H1 (cell line): Measurements from ENCODE around the gene MMP13. TPM values are rescaled to one million over a fixed set of nuclear protein-coding genes. Genes with fewer than 3 reads are reported as not detected.
A peak's percentile ranks its signal among the peaks of the same experiment; 100 is the strongest.

Source experiments
- CTCF ChIA-PET: fragments of 300-600 bp; sonication (Branson Sonifier 250); formaldehyde crosslinking; loops from one replicate; lab custom pipeline; 2021; ENCODE audit not compliant: partially characterized antibody; lab: Charles Lee
- POLR2A ChIA-PET: fragments of 300-600 bp; sonication (Branson Sonifier 250); formaldehyde crosslinking; loops from one replicate; lab custom pipeline; 2021; ENCODE audit warnings: inconsistent platforms; ENCODE audit not compliant: partially characterized antibody; lab: Charles Lee
- DNase-seq, 2 experiments: peaks; one replicate each; pipeline versions ENCODE4 v3.0.0 to v3.0.0-alpha.2; 2010 to 2022; ENCODE audit warnings: low spot score in 2 of 2, low read depth in 1 of 2, mixed read lengths in 1 of 2
- FAIRE-seq: peaks from 2 replicates; lab custom pipeline; 2011; peaks lifted over from hg19 to GRCh38; lab: Jason Lieb, UNC
- H2AFZ ChIP-seq: 2 replicates; pipeline ENCODE4 v1.8.1; 2012; ENCODE audit warnings: low read length, inconsistent platforms
- H2AK5ac ChIP-seq: 2 replicates; pipeline ENCODE4 v1.6.1; 2013; ENCODE audit warnings: low read depth, low read length
- H2BK120ac ChIP-seq: replicated peaks from 2 replicates; pipeline ENCODE3; 2013; ENCODE audit warnings: low read depth, low read length, inconsistent platforms
- H2BK12ac ChIP-seq: 2 replicates; pipeline ENCODE4 v1.6.1; 2013; ENCODE audit warnings: low read depth, low read length
- H2BK15ac ChIP-seq: 2 replicates; pipeline ENCODE4 v1.6.1; 2013; ENCODE audit warnings: low read length
- H2BK20ac ChIP-seq: 2 replicates; pipeline ENCODE4 v1.6.1; 2013; ENCODE audit warnings: low read length
- H2BK5ac ChIP-seq: 2 replicates; pipeline ENCODE4 v1.6.1; 2013; ENCODE audit warnings: low read depth, low read length
- H3K14ac ChIP-seq: 2 replicates; pipeline ENCODE4 v1.6.1; 2013; ENCODE audit warnings: inconsistent platforms; ENCODE audit not compliant: insufficient read length
- H3K18ac ChIP-seq: 2 replicates; pipeline ENCODE4 v1.6.1; 2013; ENCODE audit warnings: low read length; ENCODE audit errors: extremely low read depth
- H3K23ac ChIP-seq: 2 replicates; pipeline ENCODE4 v1.6.1; 2013; ENCODE audit warnings: inconsistent platforms; ENCODE audit not compliant: insufficient read length
- H3K23me2 ChIP-seq: 2 replicates; pipeline ENCODE4 v1.6.1; 2013; ENCODE audit warnings: low read depth, low read length
- H3K27ac ChIP-seq: 2 replicates; pipeline ENCODE4 v1.6.1; 2011; ENCODE audit warnings: low read depth, low read length, inconsistent platforms
- H3K27me3 ChIP-seq, 4 experiments: replicated peaks in 1 of 4; 1 replicate in 1 of 4; 2 replicates in 3 of 4; pipeline versions ENCODE4 v1.6.1 to v1.8.1; 2011 to 2013; ENCODE audit warnings: low read length in 3 of 4, mild to moderate bottlenecking in 3 of 4, inconsistent platforms in 2 of 4, mixed read lengths in 2 of 4, moderate library complexity in 1 of 4; ENCODE audit not compliant: control insufficient read depth in 3 of 4, insufficient read depth in 3 of 4; ENCODE audit errors: extremely low read depth in 1 of 4
- H3K36me3 ChIP-seq, 4 experiments: 2 replicates each; pipeline versions ENCODE4 v1.6.1 to v1.8.1; 2011 to 2013; ENCODE audit warnings: mild to moderate bottlenecking in 4 of 4, low read length in 3 of 4, moderate library complexity in 2 of 4, control low read depth in 1 of 4, inconsistent platforms in 1 of 4; ENCODE audit not compliant: insufficient read depth in 4 of 4, control insufficient read depth in 2 of 4
- H3K4ac ChIP-seq: replicated peaks from 2 replicates; pipeline ENCODE3; 2013; ENCODE audit warnings: low read length, low read depth, mixed read lengths, inconsistent platforms; ENCODE audit not compliant: insufficient read length
- H3K4me1 ChIP-seq, 4 experiments: replicated peaks in 1 of 4; 1 replicate in 1 of 4; 2 replicates in 3 of 4; pipeline versions ENCODE4 v1.6.1 to v1.8.1; 2011 to 2013; ENCODE audit warnings: low read length in 3 of 4, inconsistent platforms in 2 of 4, mixed read lengths in 1 of 4; ENCODE audit not compliant: insufficient read depth in 4 of 4, control insufficient read depth in 3 of 4
- H3K4me2 ChIP-seq, 2 experiments: 2 replicates each; pipeline versions ENCODE4 v1.6.1 to v1.8.1; 2011 to 2013; ENCODE audit warnings: low read depth in 2 of 2, low read length in 2 of 2, control low read depth in 1 of 2, inconsistent platforms in 1 of 2, mild to moderate bottlenecking in 1 of 2; ENCODE audit not compliant: insufficient read depth in 1 of 2
- H3K4me3 ChIP-seq, 4 experiments: fragments of 200-600, 300-600 bp in 1 of 4; sonication (generic), shearing (Covaris generic), sonication (Bioruptor Twin) in 1 of 4; 2 replicates each; pipeline versions ENCODE4 v1.5.1 to v1.8.1; 2011 to 2016; ENCODE audit warnings: low read length in 4 of 4, low read depth in 3 of 4, control low read depth in 2 of 4, inconsistent platforms in 2 of 4, mild to moderate bottlenecking in 2 of 4, mixed read lengths in 1 of 4, moderate library complexity in 1 of 4; ENCODE audit not compliant: insufficient read depth in 2 of 4; ENCODE audit errors: extremely low read depth in 1 of 4
- H3K56ac ChIP-seq: replicated peaks from 2 replicates; pipeline ENCODE3; 2013; ENCODE audit warnings: low read depth, mild to moderate bottlenecking, mixed read lengths, low read length, inconsistent platforms; ENCODE audit not compliant: insufficient read length
- H3K79me1 ChIP-seq: 2 replicates; pipeline ENCODE4 v1.6.1; 2013; ENCODE audit warnings: low read depth, low read length, control low read depth
- H3K79me2 ChIP-seq, 2 experiments: 2 replicates each; pipeline versions ENCODE4 v1.6.1 to v1.8.1; 2012 to 2013; ENCODE audit warnings: low read length in 2 of 2, mild to moderate bottlenecking in 2 of 2, inconsistent platforms in 1 of 2; ENCODE audit not compliant: insufficient read depth in 2 of 2, control insufficient read depth in 1 of 2
- H3K9ac ChIP-seq, 4 experiments: replicated peaks in 1 of 4; 1 replicate in 1 of 4; 2 replicates in 3 of 4; pipeline versions ENCODE4 v1.6.1 to v1.8.1; 2011 to 2013; ENCODE audit warnings: low read depth in 3 of 4, low read length in 3 of 4, control low read depth in 2 of 4, mild to moderate bottlenecking in 2 of 4, moderate library complexity in 2 of 4, inconsistent platforms in 1 of 4; ENCODE audit errors: extremely low read depth in 1 of 4
- H3K9me3 ChIP-seq, 2 experiments: 2 replicates each; pipeline versions ENCODE4 v1.6.1 to v1.8.1; 2012 to 2013; ENCODE audit warnings: mild to moderate bottlenecking in 2 of 2, moderate library complexity in 2 of 2, control low read depth in 1 of 2, inconsistent platforms in 1 of 2, low read depth in 1 of 2, low read length in 1 of 2, mixed read lengths in 1 of 2; ENCODE audit not compliant: insufficient read depth in 2 of 2
- H4K20me1 ChIP-seq, 2 experiments: replicated peaks in 1 of 2; 2 replicates each; pipeline versions ENCODE3 to v1.8.1; 2011 to 2013; ENCODE audit warnings: inconsistent platforms in 2 of 2, low read length in 2 of 2, mild to moderate bottlenecking in 1 of 2; ENCODE audit not compliant: insufficient read depth in 2 of 2, control insufficient read depth in 1 of 2
- H4K5ac ChIP-seq: 2 replicates; pipeline ENCODE4 v1.6.1; 2013; ENCODE audit warnings: low read length, low read depth, mixed read lengths, inconsistent platforms; ENCODE audit not compliant: insufficient read length
- H4K8ac ChIP-seq: 2 replicates; pipeline ENCODE4 v1.8.0; 2013; ENCODE audit warnings: mild to moderate bottlenecking, moderate library complexity, low read length, inconsistent platforms; ENCODE audit not compliant: insufficient read depth; ENCODE audit errors: extremely low read depth
- H4K91ac ChIP-seq: replicated peaks from 2 replicates; pipeline ENCODE3; 2013; ENCODE audit warnings: low read length, mixed read lengths, inconsistent platforms; ENCODE audit not compliant: insufficient read length
- BACH1 ChIP-seq: IDR thresholded peaks from 2 replicates; pipeline ENCODE4 v1.6.1; 2012; ENCODE audit warnings: low read length, improper control_type of control experiment
- FOSL1 ChIP-seq: IDR thresholded peaks from 2 replicates; pipeline ENCODE4 v1.6.1; 2011; ENCODE audit warnings: mild to moderate bottlenecking, low read depth, low read length, moderate library complexity; ENCODE audit not compliant: insufficient read depth
- GABPA ChIP-seq: IDR thresholded peaks from 2 replicates; pipeline ENCODE4 v1.6.1; 2011; ENCODE audit warnings: mild to moderate bottlenecking, low read length, moderate library complexity, borderline replicate concordance; ENCODE audit not compliant: insufficient read depth
- HDAC6 ChIP-seq: IDR thresholded peaks from one replicate; pipeline ENCODE4 v1.7.1; 2012; ENCODE audit warnings: low read depth, mild to moderate bottlenecking, inconsistent platforms, low read length, moderate library complexity
- JUND ChIP-seq: IDR thresholded peaks from 2 replicates; pipeline ENCODE4 v1.6.1; 2011; ENCODE audit warnings: mild to moderate bottlenecking, improper control_type of control experiment, low read length
- KDM1A ChIP-seq: fragments of 200-600, 300-600 bp; sonication (generic); IDR thresholded peaks from 2 replicates; pipeline ENCODE4 v1.7.1; 2016; ENCODE audit warnings: mild to moderate bottlenecking, low read length, borderline replicate concordance
- POU5F1 ChIP-seq: IDR thresholded peaks from 2 replicates; pipeline ENCODE4 v1.6.1; 2011; ENCODE audit warnings: low read depth, mild to moderate bottlenecking, low read length, moderate library complexity
- RAD21 ChIP-seq, 2 experiments: IDR thresholded peaks in 1 of 2; conservative IDR thresholded peaks in 1 of 2; 2 replicates each; pipeline ENCODE4 v1.6.1; 2011; ENCODE audit warnings: low read depth in 2 of 2, low read length in 2 of 2, improper control_type of control experiment in 1 of 2, inconsistent platforms in 1 of 2, mild to moderate bottlenecking in 1 of 2, moderate library complexity in 1 of 2
- RXRA ChIP-seq: IDR thresholded peaks from 2 replicates; pipeline ENCODE4 v1.6.1; 2011; ENCODE audit warnings: low read depth, mild to moderate bottlenecking, low read length, moderate library complexity; ENCODE audit not compliant: insufficient read depth
- SIRT6 ChIP-seq: IDR thresholded peaks from one replicate; pipeline ENCODE4 v1.7.1; 2012; ENCODE audit warnings: low read length, inconsistent platforms
- SP1 ChIP-seq: IDR thresholded peaks from 2 replicates; pipeline ENCODE4 v1.6.1; 2011; ENCODE audit warnings: low read depth, low read length
- USF2 ChIP-seq: IDR thresholded peaks from 2 replicates; pipeline ENCODE4 v1.6.1; 2011; ENCODE audit warnings: low read length, improper control_type of control experiment
- YY1 ChIP-seq: IDR thresholded peaks from 2 replicates; pipeline ENCODE4 v1.6.1; 2011; ENCODE audit warnings: low read depth, mild to moderate bottlenecking, low read length
- ZNF274 ChIP-seq: IDR thresholded peaks from 2 replicates; pipeline ENCODE4 v1.7.0; 2012; ENCODE audit warnings: low read length, borderline replicate concordance; ENCODE audit errors: extremely low read depth
- polyA plus RNA-seq, 7 experiments: library from polyadenylated mRNA; depleted of rRNA in 3 of 7; stranded (reverse) in 5 of 7; unstranded in 2 of 7; fragments of >200 nt in 5 of 7; fragments of 200-250 nt in 2 of 7; gene quantifications; 1 replicate in 5 of 7; 2 replicates in 1 of 7; 4 replicates in 1 of 7; pipeline versions ENCODE4 v1.2.1 to v1.2.3, GENCODE V29; 2011 to 2013; ENCODE audit warnings: missing spikeins in 2 of 7, mixed read lengths in 2 of 7
- total RNA-seq: library from RNA; stranded (reverse); fragmentation: NEBNext Ultra II Directional; extraction: Animal tissue kit (Norgen Biotek cat#: 25700); gene quantifications from 2 replicates; pipeline ENCODE4 v1.2.1, GENCODE V29; 2021

Gene MMP13
- total and polyA plus RNA-seq, 2 of the 8 experiments (the other 6 are each of a cell fraction or from before 2014, with no cell fraction given) = not detected

GRCh38 chr11:102981324-102981910 lies 25.9 kb upstream of the MMP13 start:
- H3K27ac ChIP-seq = no peak overlapping the region
- H4K8ac ChIP-seq = no peak overlapping the region
- no peak overlapping the region for H3K14ac ChIP-seq
- no peaks in the 10 kb centered on the region for H3K4me1 ChIP-seq
- FAIRE-seq (no peak), DNase-seq (no peak)
- no peak overlapping the region for H3K56ac ChIP-seq
- peak overlapping the region; percentile 57; the same call in 1 of the 2 replicates for H2AFZ ChIP-seq
- no peak overlapping the region for H3K18ac ChIP-seq
- no peak overlapping the region for H2BK12ac ChIP-seq
- H3K79me1 ChIP-seq = no peaks in the 10 kb centered on the region
- H3K23me2 ChIP-seq = no peaks in the 10 kb centered on the region; the same call in 1 of the 2 replicates
- no peaks in the 10 kb centered on the region for H3K36me3 ChIP-seq
- H3K9ac ChIP-seq = no peak overlapping the region
- H2AK5ac ChIP-seq = no peak overlapping the region
- H4K20me1 ChIP-seq = no peaks in the 10 kb centered on the region
- no peaks in the 10 kb centered on the region for H3K79me2 ChIP-seq
- TF ChIP-seq FOSL1 (no peak), BACH1 (no peak), RXRA (no peak), KDM1A (no peak), POU5F1 (no peak), SIRT6 (no peak), HDAC6 (no peak), USF2 (no peak), JUND (no peak), RAD21 (IDR thresholded peaks at IDR 0.05 in 1 of 2, conservative IDR thresholded peaks at IDR 0.05 in 1 of 2; ENCODE audit: low read depth in 2 of 2, low read length in 2 of 2) (no peak), ZNF274 (no peak), GABPA (no peak), SP1 (no peak), YY1 (no peak)
- no peak overlapping the region for H3K4me2 ChIP-seq
- H4K5ac ChIP-seq = no peak overlapping the region
- no peak overlapping the region for H3K23ac ChIP-seq
- no peak overlapping the region for H3K4ac ChIP-seq
- H2BK20ac ChIP-seq = no peak overlapping the region
- H2BK15ac ChIP-seq = no peak overlapping the region
- no peak overlapping the region for H2BK5ac ChIP-seq
- no peaks in the 10 kb centered on the region for H3K9me3 ChIP-seq
- POLR2A ChIA-PET = no interaction called here
- no peak overlapping the region for H3K4me3 ChIP-seq
- H3K27me3 ChIP-seq = no peaks in the 10 kb centered on the region
- H4K91ac ChIP-seq = no peak overlapping the region
- H2BK120ac ChIP-seq = no peak overlapping the region
- CTCF ChIA-PET = no interaction called here
